GM23248 (cell line): ENCODE results near the gene HSH2D. TPM values are rescaled to one million over a fixed set of nuclear protein-coding genes. Genes with fewer than 3 reads are reported as not detected.

Experiments
- DNase-seq: peaks from one replicate; pipeline ENCODE4 v3.0.0-alpha.2; 2015
- H2AFZ ChIP-seq: fragments of 200-600 bp; sonication (generic); 2 replicates; pipeline ENCODE4 v1.6.1; 2016; ENCODE audit warnings: antibody characterized with exemption
- H3F3A ChIP-seq: fragments of 200-600 bp; sonication (generic); 2 replicates; pipeline ENCODE4 v1.6.1; 2016; ENCODE audit warnings: mild to moderate bottlenecking, antibody characterized with exemption, mixed run types; ENCODE audit not compliant: insufficient read depth
- H3K27ac ChIP-seq: fragments of 200-600 bp; sonication (generic); 2 replicates; pipeline ENCODE4 v1.5.1; 2016; ENCODE audit warnings: mild to moderate bottlenecking
- H3K27me3 ChIP-seq: fragments of 200-600 bp; sonication (generic); replicated peaks from 2 replicates; pipeline ENCODE4 v1.6.1; 2016; ENCODE audit warnings: mild to moderate bottlenecking; ENCODE audit not compliant: insufficient read depth
- H3K36me3 ChIP-seq: fragments of 200-600 bp; sonication (generic); 2 replicates; pipeline ENCODE4 v1.6.1; 2016; ENCODE audit warnings: low read depth, mild to moderate bottlenecking
- H3K4me1 ChIP-seq: fragments of 200-600 bp; sonication (generic); 2 replicates; pipeline ENCODE4 v1.6.1; 2016; ENCODE audit warnings: mild to moderate bottlenecking; ENCODE audit not compliant: insufficient read depth
- H3K4me2 ChIP-seq: fragments of 200-600 bp; sonication (generic); one replicate; pipeline ENCODE4 v1.6.1; 2016; ENCODE audit warnings: mild to moderate bottlenecking; ENCODE audit not compliant: unreplicated experiment
- H3K4me3 ChIP-seq: fragments of 200-600 bp; sonication (generic); 2 replicates; pipeline ENCODE4 v1.5.1; 2016; ENCODE audit warnings: mild to moderate bottlenecking
- H3K79me2 ChIP-seq: fragments of 200-600 bp; sonication (generic); 2 replicates; pipeline ENCODE4 v1.6.1; 2016; ENCODE audit warnings: mild to moderate bottlenecking; ENCODE audit not compliant: insufficient read depth
- H3K9ac ChIP-seq: fragments of 200-600 bp; sonication (generic); 2 replicates; pipeline ENCODE4 v1.6.1; 2016; ENCODE audit warnings: mild to moderate bottlenecking
- H3K9me2 ChIP-seq: fragments of 200-600 bp; sonication (generic); 2 replicates; pipeline ENCODE4 v1.6.1; 2016; ENCODE audit warnings: mixed run types, mild to moderate bottlenecking, moderate library complexity; ENCODE audit not compliant: insufficient read depth
- H3K9me3 ChIP-seq: fragments of 200-600 bp; sonication (generic); one replicate; pipeline ENCODE4 v1.6.1; 2017; ENCODE audit warnings: low read depth
- H4K20me1 ChIP-seq: fragments of 200-600 bp; sonication (generic); 2 replicates; pipeline ENCODE4 v1.6.0; 2016; ENCODE audit not compliant: insufficient read depth
- EZH2 ChIP-seq: fragments of 200-600 bp; sonication (generic); IDR thresholded peaks from 2 replicates; pipeline ENCODE4 v1.6.1; 2018; ENCODE audit warnings: antibody characterized with exemption, mild to moderate bottlenecking; ENCODE audit not compliant: insufficient read depth, poor library complexity, severe bottlenecking
- EZH2phosphoT487 ChIP-seq: fragments of 200-600 bp; sonication (generic); IDR thresholded peaks from 2 replicates; pipeline ENCODE4 v1.6.1; 2018; ENCODE audit warnings: antibody characterized with exemption, moderate library complexity, mild to moderate bottlenecking, low read depth; ENCODE audit not compliant: insufficient read depth
- WGBS, 2 experiments: methylation state at CpG; one replicate each; pipeline ENCODE4 v1.1.6; 2015 to 2017; ENCODE audit warnings: low lambda C conversion rate in 2 of 2, low coverage in 1 of 2; ENCODE audit errors: missing lambda C conversion rate in 2 of 2; 5-methylcytosine and 5-hydroxymethylcytosine counted together
- in situ Hi-C: fragments of 300-500 bp; cut with MboI; formaldehyde crosslinking; loops from 2 replicates; pipeline ENCODE4 v1.15.0; 2020
- polyA plus RNA-seq: library from polyadenylated mRNA; unstranded; fragments of >200 nt; fragmentation: Nextera tagmentation; extraction: Ambion mirVana; gene quantifications from 2 replicates; pipeline ENCODE4 v1.2.1, GENCODE V29; 2016
- total RNA-seq: library from RNA; depleted of rRNA; stranded (reverse); fragments of >200 nt; shearing (Covaris generic); gene quantifications from 2 replicates; pipeline ENCODE4 v1.2.3, GENCODE V29; 2014

Gene HSH2D
- total and polyA plus RNA-seq, 2 experiments from 2014 or later: not detected

DNA sequence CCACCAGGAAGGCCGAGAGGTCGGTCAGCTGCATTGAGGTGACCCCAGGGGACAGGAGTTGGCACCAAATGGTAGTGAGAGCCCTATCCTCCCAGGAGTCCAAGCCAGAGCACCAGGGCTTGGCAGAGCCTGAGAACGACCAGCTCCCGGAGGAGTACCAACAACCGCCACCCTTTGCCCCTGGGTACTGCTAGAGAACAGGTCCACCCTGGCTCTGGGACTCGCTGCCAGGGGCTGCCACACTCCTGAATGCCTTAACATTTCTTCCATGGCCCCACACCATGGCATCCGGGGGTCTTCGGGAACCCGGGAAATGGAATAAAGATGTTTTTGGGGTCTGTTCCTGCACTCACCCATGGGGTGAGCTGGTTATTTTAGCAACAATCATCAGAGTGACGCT lies 14.1 kb downstream of the HSH2D start:
- no peaks in the 10 kb centered on the region for H3K9me3 ChIP-seq
- H3K27ac ChIP-seq: no peak overlapping the region
- in situ Hi-C loops: no loop called here
- H3K9me2 ChIP-seq: no peaks in the 10 kb centered on the region
- TF ChIP-seq EZH2 (no peak), EZH2phosphoT487 (no peak)
- no peaks in the 10 kb centered on the region for H3K36me3 ChIP-seq
- DNase-seq: no peak
- no peaks in the 10 kb centered on the region for H3K79me2 ChIP-seq
- H2AFZ ChIP-seq: no peak overlapping the region
- WGBS, 2 experiments: 73 to 78% methylated on average over 9 to 10 of the region's 10 CpGs
- H3K4me2 ChIP-seq: no peak overlapping the region
- peaks cover 10% of the 10 kb centered on the region for H3K4me1 ChIP-seq
- no peaks in the 10 kb centered on the region for H4K20me1 ChIP-seq
- 0 out of 2 replicates have a peak, but pooled peaks cover 7% of the 10 kb centered on the region for H3K27me3 ChIP-seq
- peaks cover 13% of the 10 kb centered on the region for H3F3A ChIP-seq
- H3K4me3 ChIP-seq: no peak overlapping the region
- H3K9ac ChIP-seq: no peak overlapping the region

DNA sequence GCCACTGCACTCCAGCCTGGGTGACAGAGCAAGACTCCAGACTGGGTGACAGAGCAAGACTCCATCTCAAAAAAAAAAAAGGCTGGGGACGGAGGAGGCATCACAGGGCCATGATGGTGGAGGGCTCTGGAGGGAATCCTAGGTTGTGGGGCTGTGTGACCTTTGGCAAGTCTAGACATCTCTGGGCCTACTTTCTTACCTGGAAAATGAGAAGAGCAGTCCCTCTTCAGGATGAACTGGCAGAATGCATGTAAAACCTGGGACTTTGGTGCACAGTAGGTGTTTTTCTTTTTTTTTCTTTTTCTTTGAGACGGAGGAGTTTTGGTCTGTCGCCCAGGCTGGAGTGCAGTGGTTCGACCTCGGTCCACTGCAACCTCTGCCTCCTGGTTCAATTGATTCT lies 16.2 kb downstream of the HSH2D start:
- no peak for TF ChIP-seq EZH2phosphoT487
- TF ChIP-seq EZH2: no peak
- Histone ChIP-seq H2AFZ (no peak overlapping the region), H3K27me3 (0 out of 2 replicates have a peak, but pooled peaks cover 7% of the 10 kb centered on the region), H3F3A (peaks cover 13% of the 10 kb centered on the region), H3K36me3 (no peaks in the 10 kb centered on the region), H3K79me2 (no peaks in the 10 kb centered on the region), H3K27ac (no peak overlapping the region), H4K20me1 (no peaks in the 10 kb centered on the region), H3K9me3 (no peaks in the 10 kb centered on the region), H3K9ac (no peak overlapping the region), H3K4me3 (no peak overlapping the region), H3K4me1 (peaks cover 10% of the 10 kb centered on the region), H3K9me2 (no peaks in the 10 kb centered on the region), H3K4me2 (no peak overlapping the region)
- 78 to 83% methylated on average over 5 of the region's 5 CpGs for WGBS, 2 experiments
- in situ Hi-C loops: no loop called here
- DNase-seq: no peak

DNA sequence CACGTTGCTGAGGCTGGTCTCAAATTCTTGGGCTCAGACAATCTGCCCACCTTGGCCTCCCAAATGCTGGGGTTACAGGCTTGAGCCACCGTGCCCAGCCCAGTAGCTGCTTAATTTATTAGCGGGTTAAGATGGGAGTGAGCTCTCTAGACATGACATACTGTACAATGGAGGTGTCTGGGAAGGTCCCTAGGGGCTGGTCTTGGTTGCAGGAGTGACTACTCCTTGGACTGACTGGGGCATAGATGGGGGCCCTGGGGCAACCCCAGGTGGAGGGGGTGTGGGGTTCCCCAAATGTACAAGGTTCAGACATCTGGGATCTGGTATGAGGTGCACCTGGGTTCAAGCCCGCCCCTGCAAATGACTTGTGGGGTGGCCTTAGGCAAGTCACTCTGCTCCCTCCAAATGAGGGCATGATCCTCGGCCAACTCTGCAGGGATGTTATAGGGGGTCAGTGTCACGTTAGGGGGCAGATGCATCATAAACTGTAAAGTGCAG lies 17.0 kb downstream of the HSH2D start:
- Histone ChIP-seq H3K4me2 (no peak overlapping the region), H3K4me3 (no peak overlapping the region)
- 57 to 70% methylated on average over 6 of the region's 6 CpGs for WGBS, 2 experiments

DNA sequence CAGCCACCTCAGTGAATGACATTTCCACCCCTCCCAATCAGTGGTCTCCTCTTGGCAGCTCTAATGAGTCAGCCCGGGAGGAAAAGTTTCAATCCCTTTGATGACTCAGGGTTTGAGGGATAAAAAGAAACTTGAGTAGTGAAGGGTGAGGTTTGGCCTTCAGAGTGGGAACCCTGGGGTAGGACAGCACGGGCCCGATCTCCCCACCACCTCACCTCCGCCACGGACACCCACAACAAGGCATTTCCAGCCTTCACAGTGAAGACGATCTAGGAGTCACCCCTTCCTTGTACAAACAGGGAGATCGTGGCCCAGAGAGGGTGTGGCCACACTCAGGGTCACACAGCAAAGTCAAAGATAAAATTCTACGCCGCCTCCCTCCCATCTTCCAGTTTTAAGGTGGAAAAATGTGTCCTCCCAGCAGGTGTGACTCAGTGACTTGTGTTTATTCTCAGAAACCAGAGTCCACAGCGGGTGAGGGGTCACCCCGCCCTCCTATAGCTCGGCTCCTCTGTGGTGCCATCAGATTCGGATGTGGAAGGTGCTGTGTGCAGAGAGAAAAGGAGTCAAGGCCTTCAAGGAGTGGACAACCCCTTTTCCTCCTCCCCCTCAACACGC lies 17.6 kb downstream of the HSH2D start:
- Histone ChIP-seq H2AFZ (peak overlapping the region; percentile 41; the same call in 1 of the 2 replicates), H4K20me1 (no peaks in the 10 kb centered on the region), H3K4me3 (no peak overlapping the region), H3K4me1 (peaks cover 10% of the 10 kb centered on the region), H3K27me3 (no peaks in the 10 kb centered on the region), H3K36me3 (no peaks in the 10 kb centered on the region), H3K9me2 (no peaks in the 10 kb centered on the region), H3K9me3 (no peaks in the 10 kb centered on the region), H3K79me2 (no peaks in the 10 kb centered on the region), H3K27ac (no peak overlapping the region), H3K4me2 (peak overlapping the region; percentile 42), H3F3A (peaks cover 13% of the 10 kb centered on the region), H3K9ac (no peak overlapping the region)
- in situ Hi-C loops: no loop called here
- TF ChIP-seq EZH2 (no peak), EZH2phosphoT487 (no peak)
- WGBS, 2 experiments: 69 to 77% methylated on average over 14 of the region's 14 CpGs
- peak; percentile 83 for DNase-seq

More for the DNA sequence above, 17.0 kb downstream of the HSH2D start:
- H4K20me1 ChIP-seq: no peaks in the 10 kb centered on the region
- H3K27me3 ChIP-seq: no peaks in the 10 kb centered on the region
- no peak for DNase-seq
- H2AFZ ChIP-seq: no peak overlapping the region
- peaks cover 10% of the 10 kb centered on the region for H3K4me1 ChIP-seq
- TF ChIP-seq EZH2phosphoT487: no peak
- no peak for TF ChIP-seq EZH2
- H3K36me3 ChIP-seq: no peaks in the 10 kb centered on the region
- H3F3A ChIP-seq: peaks cover 13% of the 10 kb centered on the region
- H3K9me2 ChIP-seq: no peaks in the 10 kb centered on the region
- in situ Hi-C loops: no loop called here
- H3K79me2 ChIP-seq: no peaks in the 10 kb centered on the region
- H3K9me3 ChIP-seq: no peaks in the 10 kb centered on the region
- no peak overlapping the region for H3K9ac ChIP-seq
- H3K27ac ChIP-seq: no peak overlapping the region
